NAMALWA (cell line): ENCODE measurements around the gene GRIN3A.
"Not testable (repeated sequence)": the region's sequence is repeated elsewhere in the genome, so short reads cannot be mapped to it uniquely, and the experiment has no call there.

Source experiments
- DNase-seq: peaks from one replicate; pipeline ENCODE4 v3.0.0-alpha.2; 2015; ENCODE audit warnings: low spot score

The GRIN3A gene

DNA sequence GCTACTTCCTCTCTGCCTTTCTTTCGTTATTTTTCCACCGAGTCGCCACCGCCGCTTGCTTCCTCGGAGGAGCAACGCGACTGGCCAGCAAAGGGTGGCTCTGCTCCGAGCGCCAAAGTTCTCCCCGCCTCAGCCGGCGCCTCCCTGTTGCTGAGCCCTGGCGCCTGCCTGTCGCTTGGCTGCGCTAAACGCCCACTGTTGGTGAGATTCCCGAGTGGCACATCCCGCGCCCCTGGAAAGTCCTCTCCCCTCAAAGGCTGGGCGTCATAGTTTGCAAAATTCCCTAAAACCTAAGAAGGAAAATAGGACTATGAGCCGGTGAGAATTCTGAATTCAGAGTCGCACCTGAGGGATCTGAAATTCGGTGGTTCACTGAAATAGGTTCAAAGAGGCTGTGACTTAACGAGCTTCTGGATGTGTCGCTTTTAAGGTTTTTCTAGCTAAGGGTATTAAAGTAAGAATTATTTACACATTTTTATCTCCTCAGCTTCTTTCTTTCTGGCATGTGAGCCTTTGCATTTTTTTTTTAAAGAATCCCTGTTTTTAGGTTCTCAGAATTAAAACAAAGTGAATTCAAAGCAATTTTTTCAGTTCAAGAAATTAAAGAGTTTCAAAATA is at the start of gene GRIN3A:
Gene GRIN3A, minus strand, starts transcription at position 82 of the 618 bp plus-strand sequence. CDS start 668 bp downstream, outside the sequence.
- DNase-seq: no peak

DNA sequence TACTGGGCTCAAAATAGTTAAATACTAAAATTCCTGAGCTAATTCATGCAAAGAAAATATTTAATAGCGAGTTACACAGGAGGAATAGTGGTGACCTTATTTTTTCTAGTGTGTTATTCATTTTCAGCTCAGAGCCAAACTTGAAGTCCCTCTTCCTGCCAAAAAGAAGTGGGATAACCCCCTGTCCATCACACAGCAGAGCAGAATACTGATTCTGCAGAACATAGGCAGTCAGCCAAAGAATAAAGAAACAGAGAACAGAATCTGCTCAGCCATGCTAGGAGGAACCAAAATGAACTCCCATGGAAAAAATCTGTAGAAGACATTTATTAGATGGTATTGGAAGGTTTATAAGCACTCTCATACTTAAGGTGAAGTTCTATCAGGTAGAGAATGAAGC is 49.4 kb upstream of the GRIN3A start:
- DNase-seq: no peak

DNA sequence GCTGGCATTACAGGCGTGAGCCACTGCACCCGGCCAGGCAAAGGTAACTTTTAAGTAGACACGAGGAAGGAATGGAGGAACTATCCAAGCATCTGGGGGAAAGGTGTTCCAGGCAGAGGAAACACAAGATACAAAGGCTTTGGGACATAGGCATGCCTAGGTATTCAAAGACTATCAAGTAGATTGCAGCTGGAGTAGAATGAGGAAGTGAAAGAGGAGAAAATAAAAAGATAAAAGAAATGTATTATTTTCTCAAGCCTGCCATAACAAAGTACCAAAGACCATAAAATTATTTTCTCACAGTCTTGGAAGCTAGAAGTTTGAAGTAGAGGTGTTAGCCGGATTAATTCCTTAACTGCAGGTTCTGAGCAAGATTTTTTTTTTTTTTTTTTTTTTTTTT is 39.9 kb upstream of the GRIN3A start:
- peak; percentile 24 for DNase-seq

DNA sequence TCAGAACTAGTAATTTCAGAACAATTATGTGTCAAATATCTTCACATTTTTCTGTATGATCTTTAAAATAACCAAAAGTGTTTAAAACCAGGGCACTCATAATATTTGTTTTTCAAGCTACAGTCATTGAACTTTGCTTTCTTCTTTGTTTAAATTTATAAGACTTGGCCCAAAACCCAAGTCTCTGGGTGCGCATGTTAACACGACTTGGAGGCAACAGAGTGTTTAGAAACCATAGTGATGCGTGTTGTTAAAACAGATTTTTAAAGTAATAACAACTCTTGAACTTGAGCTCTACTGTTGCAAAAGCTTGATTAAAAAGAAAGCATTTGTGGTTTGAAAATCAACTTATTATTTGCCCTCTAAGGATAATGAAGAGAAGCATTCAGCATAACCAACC is 26.0 kb upstream of the GRIN3A start:
- DNase-seq: no peak

DNA sequence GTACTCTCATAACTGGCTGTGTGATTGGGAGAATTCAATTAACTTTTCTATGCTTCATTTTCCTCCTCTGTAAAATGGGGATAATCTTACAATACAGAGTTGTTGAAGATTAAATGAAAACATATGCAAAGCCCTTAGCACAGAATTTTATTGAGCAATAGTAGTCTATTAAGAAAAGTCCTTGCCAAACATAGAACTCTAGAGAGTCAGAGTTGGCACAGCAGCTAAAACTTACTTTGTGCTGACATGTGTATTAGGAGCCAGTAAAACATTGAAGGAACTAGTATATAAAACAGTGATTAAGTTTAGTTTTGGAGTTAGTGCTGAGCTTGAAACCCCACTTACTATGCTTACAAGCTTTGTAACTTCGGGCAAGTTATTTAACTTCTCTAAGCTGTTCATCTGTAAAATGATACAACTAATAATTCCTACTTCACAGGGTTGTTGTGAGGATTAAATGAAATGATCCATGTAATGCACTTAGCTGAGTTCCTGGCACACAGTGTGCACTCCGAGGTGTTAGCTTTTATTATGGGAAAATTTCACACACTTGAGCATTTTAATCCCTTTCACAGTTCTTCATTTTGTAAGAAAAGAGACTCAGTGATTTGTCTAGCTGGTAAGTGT is 20.0 kb upstream of the GRIN3A start:
- DNase-seq: no peak

DNA sequence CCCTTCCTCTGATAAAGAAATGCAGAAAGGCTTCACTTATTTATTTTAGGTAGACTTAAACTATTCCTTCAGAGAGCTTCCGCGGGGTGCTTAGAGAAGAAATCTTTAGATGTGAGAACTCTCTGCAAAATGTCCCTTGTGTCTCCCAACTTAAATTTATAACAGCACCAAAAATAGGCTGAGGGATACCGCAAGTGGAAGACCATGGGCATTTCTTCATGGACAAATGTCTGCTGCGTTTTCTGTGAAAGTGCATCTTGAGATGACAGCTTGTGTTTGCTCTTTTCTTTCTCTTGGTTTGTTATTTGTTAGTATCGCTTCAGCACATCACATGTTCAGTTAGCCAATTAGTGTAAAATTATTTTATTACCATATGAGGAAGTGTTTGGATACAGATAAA is 15.3 kb upstream of the GRIN3A start:
- no peak for DNase-seq

DNA sequence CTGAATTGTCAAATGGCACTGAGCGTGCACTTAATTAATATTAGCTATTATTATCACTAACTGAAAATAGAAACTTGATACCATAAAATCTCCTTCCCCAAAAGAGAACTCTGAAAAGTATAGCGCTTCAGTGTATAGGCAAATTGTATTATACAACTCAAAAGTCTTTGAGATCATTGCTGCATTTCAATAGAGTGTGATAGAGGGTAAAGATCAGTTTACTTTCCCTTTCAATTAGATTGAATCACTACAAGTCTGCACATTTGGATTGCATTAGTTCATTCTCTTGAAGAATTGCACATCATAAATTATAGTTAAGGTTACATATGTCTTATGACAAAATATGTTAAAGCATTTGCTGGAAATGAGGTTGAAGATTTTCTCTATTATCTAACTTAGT is 13.4 kb upstream of the GRIN3A start:
- DNase-seq: no peak

DNA sequence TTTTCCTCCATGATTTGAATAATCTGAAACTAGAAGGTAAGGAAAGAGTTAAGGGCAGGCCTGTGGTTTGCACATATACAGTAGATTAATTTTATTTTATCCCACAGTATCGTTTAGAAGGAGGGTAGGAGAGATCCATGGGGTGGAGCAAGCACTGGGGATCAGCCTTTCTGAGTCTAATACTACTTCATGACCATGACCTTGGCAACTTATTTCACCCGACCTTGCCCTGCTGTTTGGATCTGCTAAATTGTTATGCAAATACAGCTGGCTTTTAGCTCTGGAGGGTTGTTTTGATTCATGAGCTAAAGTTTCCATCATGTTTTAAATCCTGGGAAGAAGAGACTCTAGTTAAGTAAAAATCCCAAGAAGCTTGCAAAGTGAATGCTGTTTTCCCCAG is 864 bp upstream of the GRIN3A start:
- no peak for DNase-seq

DNA sequence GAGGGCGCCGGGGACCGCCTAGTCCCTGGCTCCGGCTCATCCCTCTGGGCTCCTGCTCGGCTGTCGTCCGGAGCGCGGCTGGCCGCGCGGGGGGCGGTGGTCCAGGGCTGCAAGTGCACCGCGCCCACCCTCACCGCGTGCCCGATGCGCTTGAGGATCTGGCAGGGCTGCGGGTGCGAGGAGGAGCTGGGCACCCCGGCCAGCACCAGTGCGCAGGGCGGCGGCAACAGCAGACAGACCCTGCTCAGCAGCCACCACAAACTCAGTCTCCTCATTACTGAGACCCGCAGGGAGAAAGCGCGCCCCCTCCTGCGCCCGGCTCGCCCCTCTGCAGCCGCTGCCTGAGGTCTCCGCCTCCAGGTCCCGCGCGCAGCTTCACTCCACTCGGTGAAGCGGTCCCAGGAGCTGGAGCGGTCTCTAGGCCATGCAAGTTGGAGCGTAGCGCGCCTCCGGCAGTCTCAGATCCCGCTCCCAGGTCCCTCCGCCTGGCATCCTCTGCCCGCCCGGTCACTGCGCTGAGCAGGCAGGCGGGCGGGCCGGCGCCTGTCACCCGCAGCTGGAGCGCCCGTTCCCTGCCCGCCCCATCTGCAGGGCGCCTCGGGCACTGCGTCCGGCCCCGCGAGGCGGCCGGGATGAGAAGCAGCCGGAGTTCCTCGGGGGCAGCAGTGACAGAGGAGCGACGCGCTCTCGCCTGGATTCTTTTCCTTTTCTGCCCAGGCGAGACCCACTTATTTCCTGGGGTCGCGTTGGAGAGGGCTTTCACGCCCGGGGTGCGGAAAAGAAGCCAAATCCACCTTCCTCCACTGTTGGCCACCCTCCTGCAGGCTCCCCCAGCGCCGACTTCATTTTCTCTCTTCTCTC is 512 bp downstream of the GRIN3A start:
- DNase-seq: no peak

DNA sequence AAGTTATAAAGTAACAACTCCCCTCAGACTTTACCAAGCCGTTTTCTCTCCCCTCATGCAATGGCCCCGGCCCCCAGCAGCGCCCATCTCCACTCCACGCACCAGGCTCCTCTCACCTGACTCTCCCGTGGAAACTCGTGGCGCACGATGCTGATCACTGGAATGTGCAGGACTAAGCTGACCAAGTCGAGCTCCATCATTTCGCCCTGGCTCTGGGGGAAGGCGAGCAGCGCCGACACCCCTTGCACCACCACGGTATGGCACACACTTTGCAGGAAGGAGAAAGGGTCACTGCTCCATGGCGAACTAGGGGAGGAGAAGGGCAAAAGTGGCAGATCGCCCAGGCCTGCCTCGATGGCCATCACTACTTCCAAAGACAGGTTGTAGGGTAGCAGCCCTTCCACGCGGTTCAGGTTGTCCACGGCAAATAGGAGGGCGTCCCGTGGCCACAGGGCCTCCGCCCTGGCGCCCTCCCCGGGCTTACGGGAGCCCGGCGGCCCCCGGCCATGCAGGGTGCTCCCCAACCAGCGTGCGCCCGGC is 1.2 kb downstream of the GRIN3A start:
- DNase-seq: no peak

DNA sequence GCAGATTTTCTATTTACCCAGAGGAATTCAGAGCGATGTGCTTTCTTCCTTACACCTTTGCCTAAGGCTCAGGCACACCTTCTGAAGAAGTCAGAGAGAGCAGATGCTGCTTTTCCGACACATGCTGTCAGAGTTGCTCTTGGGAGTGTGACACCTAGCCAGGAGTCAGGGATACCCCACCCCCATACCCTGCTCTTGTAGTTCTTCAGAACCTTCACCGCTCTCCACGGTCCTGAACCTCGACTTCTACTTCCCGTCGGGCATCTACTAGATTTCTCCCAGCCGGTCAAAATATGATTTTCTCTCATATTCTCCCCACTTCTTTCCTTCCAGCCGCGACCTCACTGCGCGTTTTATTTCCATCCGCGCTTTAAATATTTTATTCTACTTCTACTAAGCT is 1.7 kb downstream of the GRIN3A start:
- DNase-seq: no peak

DNA sequence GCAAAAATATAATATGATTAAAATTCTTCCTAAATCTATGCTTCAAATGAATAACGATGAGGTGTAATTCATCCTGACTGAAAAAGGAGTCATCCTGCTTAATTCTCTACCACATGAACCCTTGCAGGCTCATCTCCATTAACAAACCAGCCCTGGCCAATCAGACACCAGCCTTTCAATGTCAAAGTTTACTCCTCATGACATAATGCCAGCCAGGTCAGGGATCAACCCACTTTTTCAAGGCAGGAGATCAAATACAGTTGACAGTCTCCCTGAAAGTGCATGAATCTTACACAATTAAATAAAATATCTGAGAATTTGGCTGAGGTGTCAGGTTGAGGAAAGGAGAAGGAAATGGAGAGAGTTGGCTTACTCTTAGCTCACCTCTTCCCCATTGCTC is 7.0 kb downstream of the GRIN3A start:
- DNase-seq: no peak

DNA sequence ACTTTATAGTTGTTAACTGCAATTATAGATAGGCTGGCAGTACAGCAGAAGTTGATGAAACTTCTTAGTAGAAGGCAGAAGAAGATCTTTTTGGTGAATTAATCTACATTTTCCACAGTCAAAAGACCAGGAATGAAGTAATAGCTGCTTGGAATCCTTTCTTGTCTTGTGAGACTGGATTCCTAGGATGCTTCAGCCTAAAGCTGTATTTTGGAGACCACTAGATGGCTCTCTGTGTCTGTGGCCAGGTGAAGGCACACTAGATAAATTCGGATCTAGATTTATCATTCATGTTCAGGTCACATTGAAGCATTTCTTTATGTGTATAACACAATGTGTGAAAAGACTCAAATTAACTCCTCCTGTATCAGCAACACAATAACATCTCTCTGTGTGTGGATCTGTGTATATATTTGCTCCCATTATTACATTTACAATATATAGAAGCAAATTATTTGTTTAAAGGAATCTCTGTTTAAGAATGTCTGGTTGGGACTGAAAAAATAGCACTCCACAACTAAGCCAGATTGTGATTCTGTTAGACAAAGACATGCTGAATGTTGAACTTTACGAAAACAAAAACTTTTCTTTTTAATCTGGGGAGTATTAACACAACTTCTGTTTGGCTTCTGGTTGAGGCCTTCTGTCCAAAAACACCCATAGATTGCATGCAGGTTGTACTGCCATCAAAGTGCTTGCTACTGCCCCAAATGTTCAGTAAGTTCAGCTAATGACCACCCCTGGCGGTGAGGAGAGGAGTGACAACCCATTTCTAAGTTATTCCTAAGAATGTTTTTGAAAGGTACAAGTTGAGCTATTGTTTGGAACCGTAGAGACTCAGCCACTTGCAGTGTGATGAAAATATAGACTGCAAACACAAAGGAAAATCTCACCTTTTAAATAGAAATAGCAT is 10.6 kb downstream of the GRIN3A start:
- peak; percentile 52 for DNase-seq

DNA sequence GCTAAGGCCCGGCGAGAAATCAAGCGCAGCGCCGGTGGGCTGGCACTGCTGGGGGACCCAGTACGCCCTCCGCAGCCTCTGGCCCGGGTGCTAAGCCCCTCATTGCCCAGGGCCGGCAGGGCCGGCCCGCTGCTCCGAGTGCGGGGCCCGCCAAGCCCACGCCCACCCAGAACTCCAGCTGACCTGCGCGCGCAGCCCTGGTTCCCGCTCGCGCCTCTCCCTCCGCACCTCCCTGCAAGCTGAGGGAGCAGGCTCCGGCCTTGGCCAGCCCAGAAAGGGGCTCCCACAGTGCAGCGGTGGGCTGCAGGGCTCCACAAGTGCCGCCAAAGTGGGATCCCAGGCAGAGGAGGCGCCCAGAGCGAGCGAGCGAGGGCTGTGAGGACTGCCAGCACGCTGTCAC is 14.2 kb downstream of the GRIN3A start:
- DNase-seq: not testable (repeated sequence)

DNA sequence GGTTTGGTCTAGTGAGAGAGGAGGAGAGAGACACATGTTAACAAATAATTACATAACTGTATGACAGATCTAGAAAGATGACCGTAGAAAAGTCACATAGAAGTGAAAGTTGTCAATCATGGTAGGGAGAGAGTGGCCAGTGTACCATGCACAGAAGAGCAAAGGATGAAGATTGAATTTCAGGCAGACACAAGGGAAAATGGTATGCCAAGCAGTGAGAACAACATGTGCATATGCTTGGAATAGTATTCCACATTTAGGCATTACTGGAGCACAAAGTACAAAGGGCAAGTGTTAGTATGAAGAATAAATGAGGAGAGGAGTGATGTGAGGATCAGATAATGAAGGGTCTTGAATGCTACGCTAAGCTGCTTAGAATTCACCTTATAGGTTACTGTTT is 20.3 kb downstream of the GRIN3A start:
- DNase-seq: no peak

DNA sequence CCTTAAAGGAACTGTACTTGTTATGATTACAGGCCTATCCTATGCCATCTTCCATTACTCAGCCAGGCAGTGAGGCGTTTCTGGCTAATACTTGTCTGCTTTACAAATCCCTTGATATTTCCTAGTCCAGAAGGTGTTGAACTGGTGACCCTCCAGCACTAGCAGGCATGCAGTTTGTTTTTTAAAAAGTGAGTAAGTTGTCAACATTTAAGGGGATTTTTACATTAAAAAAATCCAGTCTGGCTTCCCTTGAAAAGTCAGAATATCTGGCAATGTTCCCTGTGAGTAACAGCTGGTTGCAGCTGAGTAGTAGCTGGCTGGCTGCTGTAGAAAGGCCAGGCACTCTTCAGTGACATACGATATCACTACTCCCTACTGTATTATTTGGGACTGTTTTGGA is 21.8 kb downstream of the GRIN3A start:
- DNase-seq: no peak

DNA sequence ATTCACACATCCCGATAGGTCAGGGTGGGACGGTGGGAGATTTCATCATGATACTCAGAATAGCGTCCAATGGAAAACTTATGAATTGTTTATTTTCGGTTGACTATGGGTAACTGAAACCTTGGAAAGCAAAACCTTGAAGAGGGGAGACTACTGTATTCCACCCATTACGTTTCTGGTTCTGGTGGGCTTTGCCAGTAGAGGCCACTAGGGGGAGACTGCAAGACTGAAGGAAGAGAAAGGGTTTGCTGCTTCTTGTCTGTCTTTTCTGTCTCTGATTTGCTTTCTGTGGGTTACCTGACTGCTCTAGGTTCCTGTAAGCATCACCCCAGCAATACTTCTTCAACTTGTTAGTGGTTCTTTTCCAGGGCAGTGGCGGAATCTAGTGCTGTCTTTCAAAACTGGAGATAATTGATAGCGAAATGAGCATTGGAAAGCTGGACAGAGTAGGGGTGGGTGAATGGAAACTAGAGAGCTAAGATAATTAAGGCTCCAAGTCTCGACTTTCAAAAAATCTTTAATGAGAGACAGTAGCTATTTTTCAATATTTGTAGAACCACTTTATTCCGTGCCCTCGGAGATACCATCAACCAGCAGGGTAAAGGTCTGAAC is 27.0 kb downstream of the GRIN3A start:
- peak; percentile 56 for DNase-seq

DNA sequence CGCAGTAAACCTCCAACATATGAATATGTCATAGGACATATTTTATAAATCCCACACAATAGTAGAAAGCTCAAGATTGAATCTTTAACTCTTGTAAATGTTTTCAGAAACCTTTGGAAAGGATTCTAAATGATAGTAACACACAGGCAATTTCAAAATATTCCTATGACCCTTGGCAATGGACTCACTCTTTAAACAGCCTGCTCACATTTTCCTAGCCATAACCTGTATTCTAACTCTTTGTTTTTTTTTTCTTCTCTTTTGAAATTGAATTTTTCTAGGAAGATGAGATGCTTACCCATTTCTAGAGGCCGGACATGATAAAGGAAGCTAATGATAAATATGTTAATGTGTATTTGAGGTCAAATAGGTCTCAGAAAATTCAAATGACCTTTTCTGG is 29.6 kb downstream of the GRIN3A start:
- DNase-seq: no peak

DNA sequence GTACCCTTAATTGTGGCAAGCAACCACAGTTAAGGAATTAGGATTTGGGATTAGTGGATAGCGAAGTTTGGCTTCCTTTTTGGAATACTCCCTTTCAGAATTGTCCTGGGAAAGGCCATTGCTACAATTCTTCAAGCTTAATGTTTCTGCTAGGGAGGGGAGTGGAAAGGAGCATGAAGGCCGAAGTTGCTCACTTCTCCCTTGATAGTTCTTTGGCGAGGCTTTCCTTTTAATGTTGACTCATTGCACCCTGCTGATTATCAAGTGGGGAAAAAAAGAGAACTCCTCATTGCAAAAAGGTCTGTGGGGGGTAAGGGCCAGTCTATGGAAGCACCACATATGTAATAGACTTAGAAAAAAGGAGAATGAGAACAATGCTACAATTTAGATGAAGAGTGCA is 30.7 kb downstream of the GRIN3A start:
- DNase-seq: no peak

DNA sequence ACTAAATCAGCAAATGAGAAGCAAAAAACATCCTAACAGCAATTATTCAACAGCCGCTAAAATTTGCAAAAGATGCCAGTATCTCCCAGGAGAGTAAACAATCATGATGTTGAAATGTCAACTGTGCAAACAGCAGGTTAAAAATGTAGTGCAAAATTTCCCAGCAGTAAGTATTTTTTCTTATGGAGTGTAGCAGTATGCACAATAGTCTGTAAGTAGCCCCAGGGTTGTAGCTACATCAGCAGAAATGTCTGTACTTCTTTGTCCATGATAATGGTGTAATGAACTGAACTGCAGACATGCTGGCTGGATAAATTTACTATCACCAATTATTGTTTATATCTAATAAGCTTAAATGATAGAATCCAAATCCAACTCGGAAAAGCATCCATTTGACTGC is 31.4 kb downstream of the GRIN3A start:
- DNase-seq: no peak

DNA sequence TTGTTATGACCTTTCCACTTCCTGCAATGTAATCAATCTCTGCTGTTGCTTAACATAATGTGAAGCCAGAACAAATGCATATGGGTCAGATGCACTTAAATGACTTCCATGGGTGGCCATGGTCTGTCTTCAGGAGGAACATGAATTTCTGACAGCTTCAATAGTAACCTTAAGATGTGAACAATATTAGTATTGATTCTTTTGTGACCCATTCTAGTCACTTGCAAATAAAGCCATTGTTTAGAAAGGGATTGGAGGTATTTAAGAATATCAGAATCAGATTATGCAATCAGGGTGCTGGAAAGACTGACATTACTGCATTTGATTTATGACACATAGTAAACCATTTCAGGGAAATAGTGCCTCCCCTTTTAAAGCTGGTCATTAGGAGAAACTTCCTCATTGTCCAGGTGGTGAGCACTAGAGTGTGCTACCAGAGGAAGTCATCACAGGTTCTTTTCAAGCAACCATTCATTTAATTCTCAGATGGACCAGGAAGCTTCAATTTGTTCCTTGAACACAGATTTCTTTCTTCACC is 32.1 kb downstream of the GRIN3A start:
- DNase-seq: peak; percentile 6
